GM18502 (cell line): ENCODE measurements around the gene C9orf57.
"Not testable (repeated sequence)": the region's sequence is repeated elsewhere in the genome, so short reads cannot be mapped to it uniquely, and the experiment has no call there.

Source experiments
- ATAC-seq: cut with Tn5 transposase; IDR thresholded peaks from one replicate; pipeline ENCODE4 v1.9.1; 2021; ENCODE audit warnings: mild to moderate bottlenecking; ENCODE audit not compliant: unreplicated experiment, poor library complexity

The C9orf57 gene

DNA sequence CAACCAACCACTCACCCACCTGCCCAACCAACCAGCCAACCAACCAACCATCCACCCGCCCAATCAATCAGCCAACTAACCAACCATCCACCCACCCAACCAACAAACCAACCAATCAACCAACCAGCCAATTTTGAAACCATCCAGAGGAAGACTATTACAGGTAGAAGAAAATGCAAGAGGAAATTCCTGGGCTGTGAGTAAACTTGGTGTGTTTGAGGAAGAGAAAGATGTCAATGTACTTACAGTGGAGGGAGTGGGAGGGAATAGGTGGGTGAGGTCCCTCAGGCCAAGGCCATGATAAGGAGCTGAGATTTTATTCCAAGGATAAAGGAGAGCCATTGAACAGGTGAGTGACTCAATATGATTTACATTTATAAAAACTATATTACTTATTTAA lies 30.4 kb downstream of the C9orf57 start:
- ATAC-seq, result no peak

DNA sequence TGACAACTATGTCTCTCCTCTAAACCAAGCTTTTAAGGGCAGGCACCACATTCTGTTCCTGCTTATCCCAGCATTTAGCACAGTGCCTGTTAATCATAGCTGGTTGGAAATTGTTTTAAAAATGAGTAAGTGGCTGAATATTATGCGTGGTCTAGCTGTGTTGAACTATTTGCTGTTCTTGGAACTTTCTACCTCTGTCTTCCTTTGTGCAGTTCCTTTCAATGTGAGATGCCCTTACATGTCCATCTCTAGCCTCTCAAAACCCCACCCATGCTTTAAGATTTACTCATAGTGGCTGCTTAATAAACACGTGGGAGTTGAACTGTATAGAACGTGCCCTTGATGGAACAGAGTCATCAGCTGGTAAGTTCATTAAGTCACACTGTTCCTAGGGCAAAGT lies 34.5 kb downstream of the C9orf57 start:
- no peak for ATAC-seq

DNA sequence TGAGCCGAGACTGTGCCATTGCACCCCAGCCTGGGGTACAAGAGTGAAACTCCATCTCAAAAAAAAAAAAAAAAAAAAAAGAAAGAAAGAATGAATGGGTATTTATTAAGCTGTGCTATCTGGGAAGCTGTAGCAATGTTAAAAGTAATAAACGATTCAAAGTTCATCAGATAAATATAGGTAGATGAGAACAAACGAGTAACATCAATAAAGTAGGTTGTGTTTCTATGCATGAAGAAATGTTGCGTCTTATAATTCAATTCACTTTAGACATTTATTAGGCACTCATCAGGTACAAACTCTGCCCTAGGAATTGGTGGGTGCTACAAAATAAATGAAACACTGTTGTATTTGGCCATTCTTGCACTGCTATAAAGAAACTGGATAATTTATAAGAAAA lies 36.8 kb downstream of the C9orf57 start:
- ATAC-seq, result no peak

DNA sequence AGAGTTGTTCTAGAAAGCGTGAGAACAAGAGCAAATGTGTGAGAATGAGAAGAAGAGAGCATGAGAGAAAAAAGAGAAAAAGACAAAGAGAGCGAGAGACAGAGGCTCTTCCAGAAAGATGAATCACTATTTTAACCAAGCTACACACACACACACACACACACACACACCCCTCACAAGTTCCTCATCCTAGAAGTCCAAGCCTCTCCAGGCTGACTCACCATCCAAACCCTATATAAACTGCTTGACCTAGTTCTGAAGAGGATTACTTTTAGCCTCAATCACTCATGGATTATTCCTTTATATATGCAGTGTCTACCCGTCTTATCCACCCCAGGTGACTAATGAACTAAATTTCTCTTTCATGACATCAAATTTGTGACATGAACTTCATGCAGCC lies 37.6 kb downstream of the C9orf57 start:
- ATAC-seq, result no peak

- no peak for ATAC-seq
Measured at GRCh38 chr9:72013292-72013760, 47.1 kb downstream of the C9orf57 start.

GRCh38 chr9:72012646-72013045 lies 47.8 kb downstream of the C9orf57 start:
- ATAC-seq, result no peak

- ATAC-seq, result not testable (repeated sequence)
Measured at GRCh38 chr9:72007726-72008125, 52.7 kb downstream of the C9orf57 start.

GRCh38 chr9:72006501-72006900 lies 53.9 kb downstream of the C9orf57 start:
- no peak for ATAC-seq

- no peak for ATAC-seq
Measured at GRCh38 chr9:72005451-72005850, 55.0 kb downstream of the C9orf57 start.
